Measurements from ENCODE around the gene TAS2R41. TPM values are rescaled to one million over a fixed set of nuclear protein-coding genes. Genes with fewer than 3 reads are reported as not detected.

Gene TAS2R41
- total RNA-seq, 4 donors from 2014 or later, result 0.78 TPM; not detected in 3

GRCh38 chr7:143444063-143444782 is 33.5 kb upstream of the TAS2R41 start:
- TF ChIP-seq POLR2A (IDR thresholded peaks at IDR 0.05), result no peak
- TF ChIP-seq CTCF (IDR thresholded peaks at IDR 0.05), result no peak
- intact Hi-C loops (cut with DNase I; ENCODE audit: low total_unique reads), result no loop called here
- no peak for DNase-seq (ENCODE audit: low spot score in 2 of 2)
- H3K4me3 ChIP-seq (ENCODE audit: low read depth, poor library complexity, severe bottlenecking), result no peak overlapping the region
- WGBS, 2 donors, result 93 to 96% methylated on average over 6 of the region's 6 CpGs

- H3K4me3 ChIP-seq (ENCODE audit: low read depth, poor library complexity, severe bottlenecking), result no peak overlapping the region
- no peak for TF ChIP-seq POLR2A (IDR thresholded peaks at IDR 0.05)
- no peak for DNase-seq (ENCODE audit: low spot score in 2 of 2)
- intact Hi-C loops (cut with DNase I; ENCODE audit: low total_unique reads), result no loop called here
- WGBS, 2 donors, result 100% methylated on average over 1 of the region's 1 CpG
Measured at GRCh38 chr7:143444785-143445184, 32.9 kb upstream of the TAS2R41 start.

- 78 to 85% methylated on average over 3 of the region's 3 CpGs for WGBS, 2 donors
- DNase-seq (ENCODE audit: low spot score in 2 of 2), result no peak
- no peak overlapping the region for H3K4me3 ChIP-seq (ENCODE audit: low read depth, poor library complexity, severe bottlenecking)
- intact Hi-C loops (cut with DNase I; ENCODE audit: low total_unique reads), result no loop called here
- no peak for TF ChIP-seq CTCF (IDR thresholded peaks at IDR 0.05)
- no peak for TF ChIP-seq POLR2A (IDR thresholded peaks at IDR 0.05)
Measured at GRCh38 chr7:143447466-143447865, 30.2 kb upstream of the TAS2R41 start.

- WGBS, 2 donors, result 86 to 92% methylated on average over 5 of the region's 5 CpGs
- no peak for DNase-seq (ENCODE audit: low spot score in 2 of 2)
- H3K4me3 ChIP-seq (ENCODE audit: low read depth, poor library complexity, severe bottlenecking), result no peak overlapping the region
- TF ChIP-seq CTCF (IDR thresholded peaks at IDR 0.05) (no peak), POLR2A (IDR thresholded peaks at IDR 0.05) (no peak)
- intact Hi-C loops (cut with DNase I; ENCODE audit: low total_unique reads), result no loop called here
Measured at GRCh38 chr7:143448429-143448828, 29.2 kb upstream of the TAS2R41 start.

GRCh38 chr7:143449793-143450192 is 27.9 kb upstream of the TAS2R41 start:
- intact Hi-C loops (cut with DNase I; ENCODE audit: low total_unique reads), result no loop called here
- WGBS, 2 donors, result 75% methylated on average over 3 of the region's 3 CpGs

GRCh38 chr7:143451122-143451521 is 26.6 kb upstream of the TAS2R41 start:
- no peak overlapping the region for H3K4me3 ChIP-seq (ENCODE audit: low read depth, poor library complexity, severe bottlenecking)
- DNase-seq (ENCODE audit: low spot score in 2 of 2), result no peak
- TF ChIP-seq CTCF (IDR thresholded peaks at IDR 0.05) (no peak), POLR2A (IDR thresholded peaks at IDR 0.05) (no peak)
- intact Hi-C loops (cut with DNase I; ENCODE audit: low total_unique reads), result no loop called here

More at GRCh38 chr7:143449793-143450192, 27.9 kb upstream of the TAS2R41 start:
- TF ChIP-seq POLR2A (IDR thresholded peaks at IDR 0.05) (no peak), CTCF (IDR thresholded peaks at IDR 0.05) (no peak)
- no peak overlapping the region for H3K4me3 ChIP-seq (ENCODE audit: low read depth, poor library complexity, severe bottlenecking)
- no peak for DNase-seq (ENCODE audit: low spot score in 2 of 2)

All from lower leg skin (tissue), 4 donors.